ENCODE data around the gene PRSS12. TPM values are rescaled to one million over a fixed set of nuclear protein-coding genes. Genes with fewer than 3 reads are reported as not detected.
"Not testable (repeated sequence)": the region's sequence is repeated elsewhere in the genome, so short reads cannot be mapped to it uniquely, and the experiment has no call there.

Gene PRSS12, protein sequence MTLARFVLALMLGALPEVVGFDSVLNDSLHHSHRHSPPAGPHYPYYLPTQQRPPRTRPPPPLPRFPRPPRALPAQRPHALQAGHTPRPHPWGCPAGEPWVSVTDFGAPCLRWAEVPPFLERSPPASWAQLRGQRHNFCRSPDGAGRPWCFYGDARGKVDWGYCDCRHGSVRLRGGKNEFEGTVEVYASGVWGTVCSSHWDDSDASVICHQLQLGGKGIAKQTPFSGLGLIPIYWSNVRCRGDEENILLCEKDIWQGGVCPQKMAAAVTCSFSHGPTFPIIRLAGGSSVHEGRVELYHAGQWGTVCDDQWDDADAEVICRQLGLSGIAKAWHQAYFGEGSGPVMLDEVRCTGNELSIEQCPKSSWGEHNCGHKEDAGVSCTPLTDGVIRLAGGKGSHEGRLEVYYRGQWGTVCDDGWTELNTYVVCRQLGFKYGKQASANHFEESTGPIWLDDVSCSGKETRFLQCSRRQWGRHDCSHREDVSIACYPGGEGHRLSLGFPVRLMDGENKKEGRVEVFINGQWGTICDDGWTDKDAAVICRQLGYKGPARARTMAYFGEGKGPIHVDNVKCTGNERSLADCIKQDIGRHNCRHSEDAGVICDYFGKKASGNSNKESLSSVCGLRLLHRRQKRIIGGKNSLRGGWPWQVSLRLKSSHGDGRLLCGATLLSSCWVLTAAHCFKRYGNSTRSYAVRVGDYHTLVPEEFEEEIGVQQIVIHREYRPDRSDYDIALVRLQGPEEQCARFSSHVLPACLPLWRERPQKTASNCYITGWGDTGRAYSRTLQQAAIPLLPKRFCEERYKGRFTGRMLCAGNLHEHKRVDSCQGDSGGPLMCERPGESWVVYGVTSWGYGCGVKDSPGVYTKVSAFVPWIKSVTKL
- polyA plus RNA-seq (ENCODE audit: insufficient read length in 4 of 4) = 10 to 100 TPM; 12.2 to 17.0 (median 13.7) TPM

DNA sequence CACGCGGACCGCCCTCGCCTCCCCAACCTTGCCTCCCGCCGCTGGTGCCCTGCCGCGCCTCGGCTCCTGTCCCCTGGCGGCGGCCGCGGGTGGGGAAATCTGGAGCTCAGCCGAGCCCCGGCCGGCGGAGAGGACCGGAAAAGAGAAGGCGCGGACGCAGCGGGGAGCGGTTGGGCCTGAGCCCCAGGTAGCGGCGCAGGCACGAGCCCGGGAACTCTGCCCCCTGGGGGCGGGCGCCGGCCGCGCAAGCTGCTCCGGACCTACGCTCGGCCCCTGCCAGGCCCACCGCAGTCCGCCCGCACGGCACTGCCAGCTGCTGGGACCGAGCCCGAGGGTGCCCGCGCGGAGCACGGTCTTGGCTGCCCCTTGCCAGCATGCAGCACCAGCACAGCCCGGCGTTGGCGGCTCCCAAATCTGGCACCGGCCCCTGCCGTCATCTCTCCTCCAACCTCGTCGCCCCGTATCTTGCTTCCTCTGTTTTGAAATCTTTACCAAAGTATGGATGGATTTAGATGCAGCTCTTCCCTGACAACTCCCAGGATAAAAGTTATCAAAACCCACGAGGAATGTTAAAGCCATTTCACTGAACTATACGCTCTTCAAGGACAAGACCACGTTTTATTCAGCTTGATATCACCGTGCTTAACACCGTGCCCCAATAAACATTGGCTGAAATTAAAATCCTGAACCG is at the start of gene PRSS12:
Gene PRSS12, minus strand, starts transcription at position 161 of the 691 bp plus-strand sequence. CDS start 283 bp downstream, outside the sequence.
- peak in 3 of 4 donors; percentile 31 to 67 (median 55) for DNase-seq (ENCODE audit: low read depth in 4 of 4, low spot score in 3 of 4)

DNA sequence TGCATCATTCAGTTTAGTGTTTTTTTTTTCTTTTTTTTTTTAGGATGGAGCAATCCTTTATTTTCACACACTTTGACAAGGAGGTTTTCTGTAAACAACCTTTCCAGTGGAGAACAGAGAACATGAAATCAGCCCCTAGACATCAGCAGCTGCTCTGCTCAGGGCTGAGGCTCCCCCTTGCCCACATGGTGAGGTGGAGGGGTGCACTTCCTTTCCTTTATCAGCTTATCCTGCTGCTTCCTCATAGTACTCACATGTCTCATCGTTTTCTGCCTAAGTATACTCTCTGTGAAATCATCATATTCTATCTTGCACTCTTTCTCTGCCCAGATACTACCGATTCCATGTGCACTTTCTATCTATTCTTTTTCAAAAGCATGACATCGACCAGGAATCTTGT is 47.6 kb upstream of the PRSS12 start:
- DNase-seq (ENCODE audit: low read depth in 4 of 4, low spot score in 3 of 4) = no peak

DNA sequence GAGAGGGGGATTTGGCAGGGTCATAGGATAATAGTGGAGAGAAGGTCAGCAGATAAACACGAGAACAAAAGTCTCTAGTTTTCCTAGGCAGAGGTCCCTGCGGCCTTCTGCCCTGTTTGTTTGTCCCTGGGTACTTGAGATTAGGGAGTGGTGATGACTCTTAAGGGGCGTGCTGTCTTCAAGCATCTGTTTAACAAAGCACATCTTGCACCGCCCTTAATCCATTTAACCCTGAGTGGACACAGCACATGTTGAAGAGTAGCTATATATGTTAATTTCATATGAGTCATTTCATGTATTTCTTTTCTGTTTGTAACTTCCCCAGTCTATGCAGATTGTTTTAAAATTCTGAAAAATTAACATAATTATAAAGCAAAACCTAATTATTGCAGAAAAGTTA is 47.1 kb upstream of the PRSS12 start:
- DNase-seq (ENCODE audit: low read depth in 4 of 4, low spot score in 3 of 4) = not testable (repeated sequence)

DNA sequence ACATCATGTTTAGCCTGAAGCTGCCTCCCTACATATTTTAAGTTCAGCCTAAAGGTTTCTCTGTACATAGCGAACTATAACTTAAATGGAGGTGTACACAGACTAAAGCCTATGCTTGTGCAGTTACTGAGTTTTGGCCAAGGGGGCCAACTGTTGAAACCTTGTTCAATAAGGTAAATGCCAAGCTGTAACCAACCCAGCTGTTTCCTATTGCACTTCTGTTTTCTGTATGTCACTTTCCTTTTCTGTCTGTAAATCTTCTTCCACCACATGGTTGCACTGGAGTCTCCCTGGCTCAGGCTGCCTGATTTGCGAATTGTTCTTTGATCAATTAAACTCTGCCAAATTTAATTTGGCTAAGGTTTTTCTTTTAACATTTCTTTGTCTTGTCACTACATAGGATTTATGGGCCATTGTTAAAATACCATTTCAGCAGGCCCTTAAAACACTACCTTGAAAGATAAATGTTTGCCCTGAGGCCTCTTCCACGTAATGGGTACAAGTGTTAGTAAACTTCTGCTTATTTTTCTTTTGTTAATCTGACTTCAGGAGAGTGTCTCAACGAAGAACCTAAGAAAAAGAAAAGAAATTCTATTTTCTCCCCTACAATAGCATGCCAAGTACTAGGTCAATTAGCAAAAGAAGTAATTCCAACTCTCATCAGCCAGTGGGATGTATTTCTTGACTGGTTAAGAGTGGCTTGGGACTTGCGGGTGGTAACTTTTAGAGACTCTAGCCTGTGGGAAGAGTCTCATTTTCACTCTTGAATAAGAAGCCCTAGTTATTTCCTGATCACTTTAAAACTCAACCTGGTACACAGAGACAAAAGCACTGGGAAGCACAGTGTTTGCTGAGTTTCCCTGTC is 45.7 kb upstream of the PRSS12 start:
- no peak for DNase-seq (ENCODE audit: low read depth in 4 of 4, low spot score in 3 of 4)

DNA sequence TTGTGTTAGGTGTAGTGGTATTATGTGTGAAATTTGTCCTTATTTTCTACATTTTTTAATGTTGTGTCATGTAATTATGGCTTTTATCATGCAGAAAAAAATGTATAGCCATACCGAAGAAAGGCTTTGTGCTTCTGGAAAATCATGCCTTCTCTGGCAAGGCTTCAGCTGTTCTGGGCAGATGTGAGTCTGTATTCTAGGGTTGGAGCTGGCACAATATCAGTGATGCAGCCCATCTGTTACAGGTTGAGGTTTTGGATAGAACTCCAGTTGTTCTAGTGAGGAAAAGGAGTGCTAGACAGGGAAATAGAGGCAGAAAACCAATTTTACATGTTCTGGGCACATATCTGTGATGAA is 44.8 kb upstream of the PRSS12 start:
- no peak for DNase-seq (ENCODE audit: low read depth in 4 of 4, low spot score in 3 of 4)

DNA sequence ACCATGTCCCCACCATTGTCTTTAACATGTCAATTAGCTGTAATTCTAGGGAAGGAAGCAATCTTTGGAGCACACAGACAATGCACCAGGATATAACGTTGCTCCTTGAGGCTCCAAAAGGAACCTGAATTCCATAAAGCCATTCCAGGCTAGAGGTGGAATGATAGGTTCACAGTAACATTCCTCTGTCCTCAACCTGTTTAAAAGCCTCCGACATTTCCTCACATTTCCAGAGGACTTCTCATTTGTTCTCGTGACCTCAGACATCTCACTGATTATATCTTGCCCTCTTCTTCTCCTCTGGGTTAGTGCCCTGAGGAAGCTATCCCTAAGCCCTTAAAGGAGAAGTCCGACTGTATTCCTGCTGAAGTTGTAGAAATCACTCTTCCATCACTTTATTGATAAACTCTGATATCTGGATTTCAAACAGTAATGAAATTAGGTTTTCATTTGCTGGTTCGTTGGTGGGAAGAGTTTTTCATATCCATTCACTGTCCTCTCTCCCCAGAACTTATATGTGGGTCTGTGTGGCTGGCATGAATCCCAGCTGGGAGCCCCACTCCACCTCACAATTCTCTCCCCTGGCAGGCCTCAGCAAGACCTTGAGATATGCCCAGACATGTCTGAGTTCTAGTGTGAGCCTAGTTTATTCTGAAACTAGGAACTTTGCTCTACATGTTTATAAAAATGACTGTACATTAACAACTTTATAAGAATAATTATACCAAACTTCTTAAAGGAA is 44.2 kb upstream of the PRSS12 start:
- DNase-seq (ENCODE audit: low read depth in 4 of 4, low spot score in 3 of 4) = no peak

DNA sequence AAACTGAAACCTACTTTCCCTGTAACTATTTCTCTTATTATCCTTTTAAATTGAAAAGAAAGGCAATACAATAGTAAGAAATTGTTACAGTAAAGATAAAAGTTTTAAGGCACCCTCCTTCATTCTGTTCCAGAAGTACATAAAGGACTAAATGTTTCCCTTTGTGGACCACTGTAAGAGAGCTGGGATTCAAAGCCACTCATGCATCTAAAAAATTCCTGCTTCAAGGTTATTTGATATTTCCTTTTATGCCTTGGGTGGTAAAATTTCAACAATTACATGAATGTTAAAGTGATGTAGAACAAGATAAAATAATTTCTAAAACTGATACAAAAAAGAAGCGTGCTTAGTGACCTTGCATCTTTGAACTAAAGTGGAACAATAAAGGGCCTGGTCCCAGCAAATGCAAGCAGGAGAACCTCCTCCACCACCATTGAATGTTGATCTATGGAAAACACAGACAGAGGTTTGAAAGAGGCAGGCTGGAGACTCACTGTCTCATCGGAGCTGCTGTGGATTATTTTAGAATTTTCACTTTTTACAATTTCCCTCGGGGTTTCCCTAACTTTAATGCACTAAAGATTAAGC is 42.3 kb upstream of the PRSS12 start:
- no peak for DNase-seq (ENCODE audit: low read depth in 4 of 4, low spot score in 3 of 4)

DNA sequence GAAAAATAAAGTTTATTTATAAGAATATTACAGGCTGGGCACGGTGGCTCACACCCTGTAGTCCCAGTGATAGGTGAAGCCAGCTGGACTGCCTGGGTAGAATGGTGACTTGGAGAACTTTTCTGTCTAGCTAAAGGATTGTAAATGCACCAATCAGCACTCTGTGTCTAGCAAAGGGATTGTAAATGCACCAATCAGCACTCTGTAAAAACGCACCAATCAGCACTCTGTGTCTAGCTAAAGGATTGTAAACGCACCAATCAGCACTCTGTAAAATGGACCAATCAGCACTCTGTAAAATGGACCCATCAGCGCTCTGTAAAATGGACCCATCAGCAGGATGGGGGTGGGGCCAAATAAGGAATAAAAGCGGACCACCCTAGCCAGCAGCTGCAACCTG is 39.7 kb upstream of the PRSS12 start:
- not testable (repeated sequence) for DNase-seq (ENCODE audit: low read depth in 4 of 4, low spot score in 3 of 4)

DNA sequence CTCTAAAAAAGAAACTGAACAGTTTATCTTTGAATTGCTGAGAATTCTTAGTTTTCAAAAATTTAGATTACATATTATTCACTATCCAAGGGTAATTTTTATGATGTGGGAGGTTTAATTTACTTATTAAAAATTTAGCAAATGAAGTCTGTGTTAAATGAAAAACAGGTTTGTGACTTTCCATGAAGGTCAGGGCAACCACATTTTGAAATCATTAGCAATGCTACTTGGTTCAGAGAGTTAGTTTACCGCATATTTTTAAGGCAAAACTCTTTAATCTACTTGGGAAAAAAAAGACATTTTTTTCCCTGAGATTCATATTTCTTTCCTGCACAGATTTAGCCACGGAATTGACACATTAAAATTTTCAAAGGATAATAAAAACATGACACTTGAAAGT is 37.3 kb upstream of the PRSS12 start:
- no peak for DNase-seq (ENCODE audit: low read depth in 4 of 4, low spot score in 3 of 4)

DNA sequence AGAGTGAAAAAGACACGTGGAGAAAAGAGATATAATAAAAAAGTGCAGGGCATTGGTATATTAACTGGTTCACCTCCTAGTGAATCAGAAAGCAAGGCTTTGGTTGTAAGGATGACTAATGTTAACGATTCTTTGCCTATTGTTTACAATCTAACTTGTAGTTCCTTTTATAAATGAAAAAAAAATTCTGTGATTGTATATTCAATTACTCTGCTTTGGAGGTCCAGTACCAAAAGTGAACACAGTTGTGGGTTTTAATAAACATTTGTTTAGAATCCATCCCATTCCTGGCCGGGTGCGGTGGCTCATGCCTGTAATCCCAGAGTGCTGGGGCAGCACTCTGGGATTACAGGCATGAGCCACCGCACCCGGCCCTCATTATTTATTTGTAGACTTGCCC is 36.9 kb upstream of the PRSS12 start:
- DNase-seq (ENCODE audit: low read depth in 4 of 4, low spot score in 3 of 4) = no peak

DNA sequence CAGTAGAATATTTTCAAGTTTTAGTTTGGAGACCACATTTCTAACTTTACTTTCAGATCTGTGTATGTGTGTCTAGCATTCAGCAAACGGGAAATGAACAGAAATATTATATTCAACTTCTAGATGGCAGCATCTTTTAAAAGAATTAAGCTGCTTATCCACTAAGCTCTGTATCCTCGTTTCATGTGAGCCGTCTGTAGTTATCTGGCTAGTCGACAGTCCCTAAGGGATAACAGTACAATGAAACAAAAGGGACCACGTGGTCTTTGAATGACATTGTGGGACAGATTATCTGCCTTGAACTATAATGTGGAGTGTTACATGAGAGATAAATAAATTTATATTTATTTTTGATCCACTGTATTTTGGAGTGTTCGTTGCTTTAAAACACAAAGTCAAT is 35.8 kb upstream of the PRSS12 start:
- DNase-seq (ENCODE audit: low read depth in 4 of 4, low spot score in 3 of 4) = no peak

DNA sequence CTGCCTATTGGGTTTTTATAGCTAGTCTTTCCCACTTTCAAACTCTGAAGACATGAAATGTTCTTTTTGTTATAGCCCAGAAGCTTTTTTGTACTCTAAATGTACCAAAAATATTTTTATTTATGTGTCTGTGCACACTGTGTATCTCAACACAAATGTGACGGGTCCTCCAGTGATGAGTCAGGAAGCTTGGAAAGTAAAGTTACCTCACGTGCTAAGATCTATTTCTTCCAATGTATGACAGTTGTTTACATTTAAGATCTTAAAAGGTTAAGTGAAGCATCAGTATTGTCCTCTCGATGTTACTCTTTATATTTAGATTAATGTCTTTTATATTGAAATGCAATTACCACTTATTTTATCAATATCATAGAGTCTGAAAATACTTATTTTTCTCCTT is 29.1 kb upstream of the PRSS12 start:
- DNase-seq (ENCODE audit: low read depth in 4 of 4, low spot score in 3 of 4) = no peak

DNA sequence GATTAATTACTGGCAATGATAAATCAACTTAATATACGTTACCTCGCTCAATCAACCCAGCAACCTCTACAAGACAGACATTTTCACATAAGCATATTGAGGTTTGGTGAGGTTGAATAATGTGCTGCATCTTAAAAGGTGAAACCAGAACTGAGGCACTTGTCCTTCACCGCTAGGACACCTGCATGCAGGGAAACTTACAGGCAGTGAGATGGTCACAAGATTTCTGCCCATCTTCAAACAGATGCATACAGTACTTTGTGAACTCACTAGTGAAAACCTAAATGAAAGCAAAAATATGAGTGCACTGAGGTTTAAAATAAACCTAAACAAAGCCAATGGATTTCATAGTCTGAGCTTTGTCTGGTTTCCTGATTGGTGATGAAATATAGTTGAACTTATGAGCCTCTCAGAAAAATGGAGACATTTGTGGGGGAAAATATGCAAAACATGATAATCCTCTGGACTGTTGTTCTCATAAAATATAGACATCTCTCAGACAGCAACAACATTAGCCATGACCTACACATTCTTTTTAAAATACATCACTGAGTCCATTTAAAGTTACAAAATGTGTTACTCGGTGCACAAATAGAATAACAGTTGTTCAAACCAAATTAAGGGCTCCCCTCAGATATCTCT is 20.9 kb upstream of the PRSS12 start:
- no peak for DNase-seq (ENCODE audit: low read depth in 4 of 4, low spot score in 3 of 4)

DNA sequence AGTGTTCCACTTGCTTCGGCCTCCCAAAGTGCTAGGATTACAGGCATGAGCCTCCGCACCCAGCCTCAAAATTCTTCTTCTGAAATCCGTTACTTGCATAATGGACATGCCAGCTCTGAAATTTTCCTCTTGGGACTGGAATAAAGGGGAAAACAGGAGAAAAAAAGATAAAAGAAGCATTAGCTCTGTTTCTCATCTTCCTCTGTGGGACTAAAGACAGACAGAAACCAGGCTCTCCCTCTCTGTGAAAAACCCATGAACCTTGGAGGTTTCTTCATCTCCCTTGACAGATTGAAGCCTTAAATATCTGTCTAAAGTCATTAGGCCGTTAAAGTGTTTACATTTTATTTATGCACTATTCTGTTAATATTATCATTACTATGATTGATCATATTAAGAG is 19.4 kb upstream of the PRSS12 start:
- no peak for DNase-seq (ENCODE audit: low read depth in 4 of 4, low spot score in 3 of 4)

DNA sequence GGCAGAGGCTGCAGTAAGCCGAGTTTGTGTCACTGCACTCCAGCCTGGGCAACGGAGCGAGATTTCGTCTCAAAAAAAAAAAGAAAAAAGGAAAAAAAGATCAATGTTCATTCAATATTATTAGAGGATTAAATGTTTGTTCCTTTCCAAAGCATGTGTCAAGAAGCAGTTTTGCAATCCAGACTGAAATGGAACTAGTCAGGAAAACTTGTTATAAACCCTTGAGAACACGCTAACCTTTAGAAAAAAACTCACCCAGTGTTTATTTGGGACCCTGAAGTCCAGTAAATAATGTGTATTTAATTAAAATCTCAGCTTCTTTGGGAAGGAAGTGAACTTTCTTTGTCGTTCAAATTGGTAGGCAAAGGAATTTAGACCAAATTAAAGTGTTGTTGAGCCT is 16.4 kb upstream of the PRSS12 start:
- DNase-seq (ENCODE audit: low read depth in 4 of 4, low spot score in 3 of 4) = no peak

DNA sequence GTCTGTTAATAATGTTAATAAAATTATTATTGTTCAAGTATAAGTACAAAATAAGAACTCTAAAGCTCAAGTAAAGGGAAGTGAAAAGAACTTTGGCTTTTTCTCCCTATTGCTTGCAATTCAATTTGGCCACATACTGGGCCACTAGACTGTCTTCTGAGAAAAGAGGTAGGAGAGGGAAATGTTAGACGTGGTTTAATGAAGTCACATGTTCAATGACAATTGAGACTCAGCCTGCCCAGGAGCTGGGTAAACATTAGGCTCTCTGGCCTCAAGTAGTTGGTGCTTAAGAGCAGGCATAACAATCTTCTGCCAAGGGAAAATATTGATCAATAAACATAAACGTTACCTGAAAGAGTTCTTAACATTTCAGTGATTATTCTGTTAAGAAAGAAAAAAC is 15.1 kb upstream of the PRSS12 start:
- no peak for DNase-seq (ENCODE audit: low read depth in 4 of 4, low spot score in 3 of 4)

DNA sequence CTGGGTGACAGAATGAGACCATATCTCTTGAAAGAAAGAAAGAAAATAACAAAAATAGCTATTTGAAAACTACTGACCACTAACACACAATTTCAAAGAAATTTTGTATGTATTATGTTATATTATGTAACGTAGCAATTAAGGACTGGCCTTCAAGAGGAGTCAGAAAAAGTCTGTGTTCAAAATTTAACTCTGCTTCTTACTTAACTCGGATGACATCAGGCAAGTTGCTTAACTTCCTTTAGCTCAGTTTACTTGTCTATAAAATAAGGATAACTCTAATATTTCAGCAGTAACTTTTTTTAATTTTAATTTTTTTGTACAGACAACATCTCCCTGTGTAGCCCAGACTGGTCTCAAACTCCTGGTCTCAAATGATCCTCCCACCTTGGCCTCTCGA is 14.6 kb upstream of the PRSS12 start:
- DNase-seq (ENCODE audit: low read depth in 4 of 4, low spot score in 3 of 4) = no peak

DNA sequence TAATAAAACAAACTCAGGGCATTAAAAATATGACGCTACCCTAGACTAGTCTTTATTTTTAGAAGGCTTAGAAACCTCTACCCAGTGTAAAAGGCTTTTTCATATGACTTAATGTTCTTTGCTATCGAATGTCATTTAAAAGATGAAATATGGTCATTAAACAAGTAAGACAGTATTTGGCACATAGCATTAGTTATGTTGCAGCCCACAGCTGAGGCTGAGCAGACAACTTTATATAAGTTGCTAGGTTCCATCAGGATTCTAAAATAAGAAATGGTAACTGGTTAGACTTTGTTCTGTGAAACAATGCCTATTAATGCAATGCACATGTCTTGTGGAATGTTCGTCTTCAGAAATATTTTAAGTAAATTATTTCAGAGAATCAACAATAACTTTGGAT is 10.4 kb upstream of the PRSS12 start:
- DNase-seq (ENCODE audit: low read depth in 4 of 4, low spot score in 3 of 4) = no peak

DNA sequence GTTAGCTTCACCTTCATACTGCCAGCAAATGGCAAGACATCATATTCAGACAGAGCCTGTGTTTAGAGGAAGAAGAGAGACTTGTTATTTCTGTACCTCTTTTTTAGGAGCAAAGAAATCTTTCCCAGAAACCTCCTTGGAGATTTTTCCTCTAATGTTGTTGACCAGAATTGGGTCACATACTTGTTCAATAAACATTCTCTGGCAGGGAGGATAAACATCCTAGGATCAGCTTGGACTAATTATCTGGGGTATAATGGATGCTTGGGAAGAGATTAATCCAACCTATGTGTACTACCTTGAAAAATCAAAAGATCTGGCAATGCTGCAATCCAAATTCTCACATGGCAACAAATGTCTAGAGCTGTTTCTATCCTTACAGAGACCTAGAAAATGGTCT is 8.4 kb upstream of the PRSS12 start:
- DNase-seq (ENCODE audit: low read depth in 4 of 4, low spot score in 3 of 4) = no peak

All from right renal pelvis (tissue), 4 donors.